Measurements from ENCODE around the gene WRNIP1.

Gene WRNIP1

GRCh38 chr6:2805031-2805430 lies 39.8 kb downstream of the WRNIP1 start:
- in situ Hi-C loops (cut with MboI; ENCODE audit: low sequenced_read_pairs, unreplicated experiment) = no loop called here
- no peak for DNase-seq (ENCODE audit: low spot score)
- TF ChIP-seq CTCF (IDR thresholded peaks at IDR 0.05; ENCODE audit: borderline replicate concordance, control extremely low read depth, extremely low read depth, insufficient read depth, missing control alignments) = no peak

- TF ChIP-seq CTCF (IDR thresholded peaks at IDR 0.05; ENCODE audit: borderline replicate concordance, control extremely low read depth, extremely low read depth, insufficient read depth, missing control alignments) = no peak
- DNase-seq (ENCODE audit: low spot score) = no peak
- in situ Hi-C loops (cut with MboI; ENCODE audit: low sequenced_read_pairs, unreplicated experiment) = no loop called here
Observed at GRCh38 chr6:2806644-2807043, 41.5 kb downstream of the WRNIP1 start.

- DNase-seq (ENCODE audit: low spot score) = no peak
- TF ChIP-seq CTCF (IDR thresholded peaks at IDR 0.05; ENCODE audit: borderline replicate concordance, control extremely low read depth, extremely low read depth, insufficient read depth, missing control alignments) = no peak
- in situ Hi-C loops (cut with MboI; ENCODE audit: low sequenced_read_pairs, unreplicated experiment) = no loop called here
Observed at GRCh38 chr6:2807342-2808090, 42.3 kb downstream of the WRNIP1 start.

GRCh38 chr6:2809015-2809414 lies 43.8 kb downstream of the WRNIP1 start:
- TF ChIP-seq CTCF (IDR thresholded peaks at IDR 0.05; ENCODE audit: borderline replicate concordance, control extremely low read depth, extremely low read depth, insufficient read depth, missing control alignments) = no peak
- in situ Hi-C loops (cut with MboI; ENCODE audit: low sequenced_read_pairs, unreplicated experiment) = no loop called here
- DNase-seq (ENCODE audit: low spot score) = no peak

GRCh38 chr6:2810092-2810671 lies 45.0 kb downstream of the WRNIP1 start:
- no peak for DNase-seq (ENCODE audit: low spot score)
- in situ Hi-C loops (cut with MboI; ENCODE audit: low sequenced_read_pairs, unreplicated experiment) = no loop called here
- no peak for TF ChIP-seq CTCF (IDR thresholded peaks at IDR 0.05; ENCODE audit: borderline replicate concordance, control extremely low read depth, extremely low read depth, insufficient read depth, missing control alignments)

- TF ChIP-seq CTCF (IDR thresholded peaks at IDR 0.05; ENCODE audit: borderline replicate concordance, control extremely low read depth, extremely low read depth, insufficient read depth, missing control alignments) = no peak
- in situ Hi-C loops (cut with MboI; ENCODE audit: low sequenced_read_pairs, unreplicated experiment) = no loop called here
- no peak for DNase-seq (ENCODE audit: low spot score)
Observed at GRCh38 chr6:2812695-2813094, 47.5 kb downstream of the WRNIP1 start.

Data from GM13976 (cell line).